ENCODE data around the gene ZWILCH. TPM values are rescaled to one million over a fixed set of nuclear protein-coding genes. Genes with fewer than 3 reads are reported as not detected.
A peak's percentile ranks its signal among the peaks of the same experiment; 100 is the strongest.

Gene ZWILCH
- total RNA-seq, 1 donor from 2014 or later: 12.0 TPM

- no peak for DNase-seq
Measured at GRCh38 chr15:66555685-66556084, 50.6 kb downstream of the ZWILCH start.

GRCh38 chr15:66558271-66558670, 53.1 kb downstream of the ZWILCH start:
- DNase-seq: no peak

GRCh38 chr15:66560856-66561525, 55.9 kb downstream of the ZWILCH start:
- no peak for DNase-seq

- no peak for DNase-seq
Measured at GRCh38 chr15:66563126-66563525, 58.0 kb downstream of the ZWILCH start.

GRCh38 chr15:66563566-66564110, 58.5 kb downstream of the ZWILCH start:
- no peak for DNase-seq

- DNase-seq: no peak
Measured at GRCh38 chr15:66564136-66565041, 59.3 kb downstream of the ZWILCH start.

GRCh38 chr15:66565141-66565641, 60.1 kb downstream of the ZWILCH start:
- no peak for DNase-seq

GRCh38 chr15:66565741-66566144, 60.6 kb downstream of the ZWILCH start, which contains the start of gene LCTL:
TSS of gene LCTL (minus strand) at chr15:66565998. CDS start at chr15:66565365, 633 bp downstream.
- peak; percentile 45 for DNase-seq

- peak; percentile 81 for DNase-seq
Measured at GRCh38 chr15:66566963-66567531, 61.9 kb downstream of the ZWILCH start.

- DNase-seq: no peak
Measured at GRCh38 chr15:66567897-66568296, 62.8 kb downstream of the ZWILCH start.

GRCh38 chr15:66569461-66570137, 64.5 kb downstream of the ZWILCH start:
- DNase-seq: no peak

GRCh38 chr15:66570327-66570726, 65.2 kb downstream of the ZWILCH start:
- no peak for DNase-seq

- DNase-seq: no peak
Measured at GRCh38 chr15:66570842-66571478, 65.8 kb downstream of the ZWILCH start.

GRCh38 chr15:66572146-66572545, 67.0 kb downstream of the ZWILCH start:
- no peak for DNase-seq

- no peak for DNase-seq
Measured at GRCh38 chr15:66573348-66573718, 68.2 kb downstream of the ZWILCH start.

- DNase-seq: peak; percentile 89
Measured at GRCh38 chr15:66573719-66574595, 68.8 kb downstream of the ZWILCH start.

GRCh38 chr15:66574596-66574950, 69.4 kb downstream of the ZWILCH start:
- no peak for DNase-seq

GRCh38 chr15:66578286-66578875, 73.3 kb downstream of the ZWILCH start:
- no peak for DNase-seq

GRCh38 chr15:66580643-66581042, 75.5 kb downstream of the ZWILCH start:
- DNase-seq: no peak

GRCh38 chr15:66581972-66582537, 76.9 kb downstream of the ZWILCH start:
- DNase-seq: no peak
